GM18517 (cell line): ENCODE measurements around the gene TMC6.
"Not testable (repeated sequence)": the region's sequence is repeated elsewhere in the genome, so short reads cannot be mapped to it uniquely, and the experiment has no call there.

Experiments used
- ATAC-seq: cut with Tn5 transposase; IDR thresholded peaks from one replicate; pipeline ENCODE4 v1.9.1; 2021; ENCODE audit warnings: mild to moderate bottlenecking, moderate library complexity; ENCODE audit not compliant: unreplicated experiment

Gene TMC6

GRCh38 chr17:78154903-78155811, 26.6 kb upstream of the TMC6 start:
- peak; percentile 45 for ATAC-seq

GRCh38 chr17:78151514-78152008, 23.0 kb upstream of the TMC6 start:
- no peak for ATAC-seq

GRCh38 chr17:78148286-78149016, 19.9 kb upstream of the TMC6 start:
- ATAC-seq: no peak

- ATAC-seq: no peak
Measured at GRCh38 chr17:78147315-78147998, 18.9 kb upstream of the TMC6 start.

GRCh38 chr17:78146881-78147280, 18.3 kb upstream of the TMC6 start:
- ATAC-seq: no peak

- no peak for ATAC-seq
Measured at GRCh38 chr17:78146471-78146869, 17.9 kb upstream of the TMC6 start.

- no peak for ATAC-seq
Measured at GRCh38 chr17:78144736-78145641, 16.4 kb upstream of the TMC6 start.

GRCh38 chr17:78144147-78144719, 15.7 kb upstream of the TMC6 start:
- ATAC-seq: no peak

GRCh38 chr17:78143214-78144146, 14.9 kb upstream of the TMC6 start:
- ATAC-seq: no peak

- no peak for ATAC-seq
Measured at GRCh38 chr17:78142119-78142861, 13.7 kb upstream of the TMC6 start.

- no peak for ATAC-seq
Measured at GRCh38 chr17:78141437-78142118, 13.0 kb upstream of the TMC6 start.

- ATAC-seq: peak; percentile 62
Measured at GRCh38 chr17:78140169-78141051, 11.9 kb upstream of the TMC6 start.

- not testable (repeated sequence) for ATAC-seq
Measured at GRCh38 chr17:78139861-78140168, 11.3 kb upstream of the TMC6 start.

- ATAC-seq: no peak
Measured at GRCh38 chr17:78138204-78139060, 9.9 kb upstream of the TMC6 start.

- no peak for ATAC-seq
Measured at GRCh38 chr17:78137392-78138203, 9.0 kb upstream of the TMC6 start.
